Gastroesophageal sphincter (tissue), 3 donors: ENCODE measurements around the gene PSAP.

Source experiments
- CTCF ChIP-seq, 4 experiments: fragments of 200-600 bp in 2 of 4; fragments of 450-650 bp in 2 of 4; sonication (generic) in 1 of 4; IDR thresholded peaks; one replicate each; pipeline ENCODE4 v1.5.1; 2017 to 2019; ENCODE audit warnings: antibody characterized with exemption in 4 of 4, mild to moderate bottlenecking in 2 of 4, moderate library complexity in 2 of 4
- EP300 ChIP-seq: sonication (generic); formaldehyde crosslinking; IDR thresholded peaks from one replicate; pipeline ENCODE4 v1.6.1; 2017; ENCODE audit warnings: antibody characterized with exemption, mild to moderate bottlenecking
- POLR2A ChIP-seq, 2 donors: fragments of 450-650 bp; IDR thresholded peaks; one replicate each; pipeline ENCODE4 v1.6.1; 2017; ENCODE audit warnings: antibody characterized with exemption in 2 of 2, mild to moderate bottlenecking in 2 of 2, moderate library complexity in 1 of 2
- POLR2AphosphoS5 ChIP-seq: sonication (generic); formaldehyde crosslinking; IDR thresholded peaks from one replicate; pipeline ENCODE4 v1.6.1; 2017; ENCODE audit warnings: antibody characterized with exemption

GRCh38 chr10:71899665-71900412 lies 48.8 kb upstream of the PSAP start:
- no peak for TF ChIP-seq POLR2A (IDR thresholded peaks at IDR 0.05)
- TF ChIP-seq CTCF (IDR thresholded peaks at IDR 0.05) = no peak
- TF ChIP-seq POLR2AphosphoS5 = no peak
- TF ChIP-seq EP300 = no peak
